ENCODE data around the gene PTGDR2.

DNA sequence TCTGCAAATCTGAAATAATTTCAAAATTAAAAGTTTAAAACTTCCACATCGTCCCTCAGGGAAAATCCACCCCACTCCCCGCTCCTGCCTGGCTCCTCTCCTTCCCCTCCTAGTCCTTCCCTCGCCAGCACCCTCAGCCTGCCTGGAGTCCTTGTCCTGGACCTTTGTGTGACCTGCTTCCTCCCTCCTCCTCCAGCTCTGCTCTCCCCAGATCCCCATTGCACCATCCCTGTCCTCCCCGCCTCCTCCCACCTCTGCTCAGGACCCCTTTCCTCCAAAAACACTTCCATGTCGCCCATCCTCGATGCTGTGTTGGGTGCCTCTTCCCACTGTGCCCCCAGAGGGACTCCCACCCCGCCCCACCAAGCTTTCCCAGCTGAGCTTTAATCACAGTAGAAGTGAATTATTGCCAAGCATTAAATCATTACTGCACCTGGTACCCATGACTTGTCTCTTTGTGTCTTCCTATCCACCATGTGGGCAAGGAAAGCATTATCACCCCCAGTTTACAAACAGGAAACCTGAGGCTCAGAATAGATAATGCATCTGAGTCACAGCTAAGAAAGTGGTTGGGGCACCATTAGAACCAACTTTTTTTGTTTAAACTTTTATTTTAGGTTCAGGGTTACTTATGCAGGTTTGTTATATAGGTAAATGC lies 9.2 kb upstream of the PTGDR2 start:
- no peak for TF ChIP-seq ZBTB33 (CRISPR knock-in tag; IDR thresholded peaks at IDR 0.05)
- no peak for TF ChIP-seq IRF9 (tag; IDR thresholded peaks at IDR 0.05)
- TF ChIP-seq SMARCC2 (IDR thresholded peaks at IDR 0.05; ENCODE audit: low read depth): no peak
- no peak for TF ChIP-seq MIER1 (IDR thresholded peaks at IDR 0.05; ENCODE audit: low read depth)
- no peak for TF ChIP-seq SNAPC5 (CRISPR knock-in tag; IDR thresholded peaks at IDR 0.05)
- TF ChIP-seq PYGO2 (tag; IDR thresholded peaks at IDR 0.05): no peak
- TF ChIP-seq EP300 (IDR thresholded peaks at IDR 0.05; ENCODE audit: low read length): peak; percentile 8; the same call in 1 of the 2 replicates

Data from K562 (cell line).